CD4-positive, alpha-beta T cell treated with Interleukin-10 for 1 hour (primary cell): ENCODE results near the gene POTEJ.
"Not testable (repeated sequence)": the region's sequence is repeated elsewhere in the genome, so short reads cannot be mapped to it uniquely, and the experiment has no call there.

ENCODE experiments used
- DNase-seq: peaks from one replicate; pipeline ENCODE4 v3.0.0-alpha.2; 2020

POTEJ gene

DNA sequence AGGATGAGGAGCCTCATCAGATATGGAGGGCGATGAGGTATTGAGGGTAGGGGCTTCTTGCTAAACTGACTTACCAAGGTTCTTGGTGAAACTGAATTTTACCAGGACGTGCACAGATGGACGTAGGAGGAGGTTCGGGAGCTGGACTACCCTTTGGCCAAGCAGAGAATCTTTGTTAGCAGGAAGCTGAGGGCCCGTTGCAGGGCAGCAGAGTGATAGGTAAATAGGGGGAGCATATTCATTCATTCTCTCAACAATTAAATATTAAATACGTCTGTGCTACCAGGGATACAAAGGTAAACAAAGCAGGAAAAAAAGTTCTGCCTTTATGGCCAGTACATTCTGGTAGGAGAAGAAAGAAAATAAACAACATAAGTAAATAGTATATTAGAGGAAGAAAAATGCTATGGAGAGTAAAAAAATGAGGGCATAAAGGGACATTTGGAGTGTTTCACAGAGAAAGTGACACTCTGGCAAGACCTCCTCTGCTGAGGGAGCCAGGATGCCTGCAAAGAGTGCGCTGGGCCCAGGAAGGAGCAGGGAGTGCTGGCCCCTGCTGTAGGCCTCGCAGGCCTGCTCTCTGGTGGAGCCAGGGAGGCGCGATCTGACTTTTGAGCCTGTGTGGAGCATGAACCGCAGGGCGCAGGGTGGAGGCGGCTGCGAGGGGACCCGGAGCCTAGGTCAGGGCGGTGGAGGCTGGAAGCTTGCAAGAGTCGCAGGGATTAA, 2.8 kb upstream of the POTEJ start:
- DNase-seq, result not testable (repeated sequence)

DNA sequence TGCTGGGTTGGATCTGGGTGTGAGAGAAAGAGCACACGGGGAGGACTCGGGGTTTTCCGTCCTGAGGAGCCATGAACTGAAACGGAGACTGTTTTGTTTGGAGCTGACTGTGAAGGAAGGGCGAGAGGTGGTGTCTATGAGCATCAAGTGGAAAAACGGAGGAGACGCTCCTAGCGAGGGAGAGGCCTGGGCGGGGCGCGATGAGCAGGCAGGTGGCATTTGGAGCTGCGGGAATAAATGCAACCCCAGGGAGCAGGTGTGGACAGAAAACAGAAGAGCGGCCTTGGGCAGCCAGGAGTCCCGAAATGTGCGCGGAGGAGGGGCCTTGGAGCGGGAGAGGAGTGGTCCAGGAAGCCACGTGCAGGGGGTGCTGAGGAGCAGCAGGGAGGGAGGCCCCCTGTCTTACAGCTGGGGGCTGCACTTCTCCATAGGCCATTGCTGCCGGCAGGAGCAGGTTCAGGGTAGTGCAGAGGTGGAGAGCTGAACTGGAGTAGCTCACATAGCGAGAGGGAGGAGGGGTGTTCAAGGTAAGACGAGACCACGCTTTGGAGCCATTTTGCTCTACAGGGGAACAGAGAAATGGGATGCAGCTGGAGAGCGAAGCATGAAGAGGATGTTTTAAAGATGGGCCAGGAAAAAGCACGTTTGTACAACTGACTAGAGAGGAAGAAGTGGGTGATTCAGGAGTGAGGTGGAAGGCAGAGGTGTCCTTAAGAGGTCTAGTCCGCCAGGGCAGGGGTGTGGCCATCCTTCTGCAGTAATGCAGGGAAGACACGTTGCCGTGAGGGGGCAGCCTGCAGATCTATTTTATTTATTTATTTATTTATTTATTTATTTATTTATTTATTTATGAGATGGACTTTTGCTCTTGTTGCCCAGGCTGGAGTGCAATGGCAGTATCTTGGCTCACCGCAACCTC, 2.0 kb upstream of the POTEJ start:
- DNase-seq, result not testable (repeated sequence)

DNA sequence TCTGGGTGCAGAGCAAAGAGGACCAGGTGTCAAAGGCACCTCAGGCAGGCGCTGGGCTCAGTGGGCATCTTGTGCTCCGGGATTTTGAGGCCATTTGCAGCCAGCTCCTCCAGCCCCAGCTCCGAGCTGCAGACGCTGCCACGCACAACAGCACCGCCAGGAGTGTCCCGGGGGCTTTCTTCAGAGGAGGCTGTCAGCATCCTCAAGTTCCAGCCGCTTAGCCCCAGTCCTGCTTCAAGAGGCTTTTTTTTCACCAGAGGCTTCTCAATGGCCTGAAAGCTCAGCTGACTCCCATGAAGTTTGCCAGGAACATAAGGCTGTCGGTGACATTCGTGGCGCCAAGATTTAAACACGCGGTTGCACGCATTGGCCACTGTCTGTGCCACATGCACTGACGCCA, 754 bp upstream of the POTEJ start:
- DNase-seq, result not testable (repeated sequence)

DNA sequence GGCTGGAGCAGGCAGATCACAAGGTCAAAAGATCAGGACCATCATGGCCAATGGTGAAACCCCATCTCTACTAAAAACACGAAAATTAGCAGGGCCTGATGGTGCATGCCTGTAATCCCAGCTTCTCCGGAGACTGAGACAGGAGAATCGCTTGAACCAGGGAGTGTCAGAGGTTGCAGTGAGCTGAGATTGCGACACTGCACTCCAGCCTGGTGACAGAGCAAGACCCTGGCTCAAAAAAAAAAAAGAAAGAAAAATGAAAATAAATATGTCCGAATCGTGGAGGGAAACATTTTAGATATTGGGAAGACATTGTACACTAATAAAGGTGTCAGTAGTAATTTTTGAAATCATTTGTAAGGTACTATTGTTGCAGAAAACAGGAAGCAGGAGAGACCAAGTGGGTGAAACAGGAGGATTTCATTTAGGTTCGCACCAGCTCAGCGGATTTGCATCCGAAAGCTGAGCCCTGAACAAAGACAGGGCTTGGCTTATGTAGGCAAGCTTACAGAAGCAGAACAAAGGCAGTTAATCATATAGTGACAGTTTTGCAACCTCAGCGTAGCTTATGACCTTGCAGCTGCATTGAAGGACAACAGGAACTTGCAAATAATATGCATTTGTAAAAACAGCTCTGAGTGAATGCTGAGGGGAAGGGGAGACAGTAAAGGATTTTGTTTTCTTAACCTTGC, 17.7 kb downstream of the POTEJ start:
- not testable (repeated sequence) for DNase-seq

DNA sequence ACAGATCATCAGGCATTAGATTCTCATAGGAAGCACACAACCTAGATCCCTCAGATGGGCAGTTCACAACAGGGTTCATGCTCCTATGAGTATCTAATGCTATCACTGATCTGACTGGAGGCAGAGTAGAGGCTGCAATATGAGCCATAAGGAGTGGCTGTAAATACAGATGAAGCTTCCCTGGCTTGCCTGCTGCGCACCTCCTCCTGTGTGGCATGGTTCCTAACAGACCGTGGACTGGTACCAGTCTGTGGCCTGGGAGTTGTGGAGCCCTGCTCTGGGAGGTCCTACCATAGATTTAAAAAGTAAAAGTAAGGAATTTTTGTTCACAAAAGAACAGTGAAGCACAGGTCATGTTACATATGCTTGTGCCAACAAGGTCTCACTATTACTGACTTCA, 27.7 kb downstream of the POTEJ start:
- not testable (repeated sequence) for DNase-seq

DNA sequence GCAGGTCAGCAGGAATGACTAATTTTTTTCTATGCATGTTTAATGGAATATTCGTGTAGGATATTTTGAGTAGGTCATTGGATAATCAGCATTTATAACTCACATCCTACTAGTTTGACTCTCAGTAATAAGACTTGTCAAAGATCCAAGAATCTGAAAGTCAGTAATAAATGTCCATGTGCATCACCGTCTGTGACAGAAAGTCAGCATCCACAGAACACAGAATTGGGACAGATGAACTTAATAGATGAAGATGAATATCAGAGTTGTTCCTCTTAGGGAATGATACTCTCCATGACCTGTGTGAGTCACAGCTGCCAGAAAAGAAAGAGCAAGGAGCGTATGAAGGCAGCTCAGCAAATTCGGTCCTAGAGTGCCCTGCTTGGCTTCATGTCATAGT, 30.4 kb downstream of the POTEJ start:
- DNase-seq, result not testable (repeated sequence)

DNA sequence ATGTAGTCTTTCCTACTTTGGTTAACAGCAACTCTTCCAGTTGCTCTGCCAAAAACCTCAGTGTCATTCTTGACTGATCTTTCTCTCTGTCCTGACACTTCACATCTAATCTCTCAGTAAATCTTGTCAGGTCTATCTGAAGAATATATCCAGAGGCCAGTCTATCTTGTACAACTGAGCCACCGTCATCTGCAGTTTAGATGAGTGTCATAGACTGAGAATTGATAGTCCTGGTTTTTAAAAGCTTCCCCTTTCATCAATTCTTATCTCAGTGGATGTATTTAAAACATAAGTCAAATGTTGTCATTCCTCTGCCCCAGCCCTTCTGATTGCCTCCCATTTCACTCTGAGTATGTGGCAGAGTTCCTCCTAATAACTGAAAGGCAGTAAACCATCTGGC, 38.0 kb downstream of the POTEJ start:
- DNase-seq, result not testable (repeated sequence)

DNA sequence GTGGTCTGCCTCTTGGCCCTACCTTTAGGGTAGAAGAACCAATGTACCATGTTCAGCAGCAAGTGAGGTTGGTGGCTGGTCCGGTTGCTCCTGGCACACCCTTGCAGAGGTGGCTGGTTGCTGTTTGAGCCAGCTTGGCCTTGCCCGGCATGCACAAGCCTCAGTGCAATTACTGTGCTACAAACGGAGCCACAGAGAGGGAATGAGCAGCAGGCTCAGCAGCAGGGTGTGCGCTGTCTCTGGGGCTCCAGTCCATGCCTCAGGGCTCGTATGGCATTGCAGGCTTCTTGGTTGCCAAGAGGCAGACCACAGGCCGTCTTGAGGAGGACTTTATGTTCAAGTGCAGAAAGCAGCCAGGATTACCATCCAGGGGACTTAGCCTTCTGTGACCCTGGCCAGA, 53.3 kb downstream of the POTEJ start:
- not testable (repeated sequence) for DNase-seq

DNA sequence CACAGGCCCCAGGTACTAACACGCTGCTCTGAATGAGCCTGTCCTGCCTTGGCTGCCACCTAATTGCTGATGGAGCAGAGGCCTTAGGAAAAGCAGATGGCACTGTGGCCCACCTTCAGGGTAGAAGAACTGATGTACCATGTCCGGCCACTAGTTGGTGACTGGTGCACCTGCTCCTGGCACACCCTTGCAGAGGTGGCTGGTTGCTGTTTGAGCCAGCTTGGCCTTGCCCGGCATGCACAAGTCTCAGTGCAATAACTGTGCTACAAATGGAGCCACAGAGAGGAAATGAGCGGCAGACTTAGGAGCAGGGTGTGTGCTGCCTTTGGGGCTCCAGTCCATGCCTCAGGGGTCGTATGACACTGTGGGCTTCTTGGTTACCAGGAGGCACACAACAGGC, 54.4 kb downstream of the POTEJ start:
- DNase-seq, result not testable (repeated sequence)

DNA sequence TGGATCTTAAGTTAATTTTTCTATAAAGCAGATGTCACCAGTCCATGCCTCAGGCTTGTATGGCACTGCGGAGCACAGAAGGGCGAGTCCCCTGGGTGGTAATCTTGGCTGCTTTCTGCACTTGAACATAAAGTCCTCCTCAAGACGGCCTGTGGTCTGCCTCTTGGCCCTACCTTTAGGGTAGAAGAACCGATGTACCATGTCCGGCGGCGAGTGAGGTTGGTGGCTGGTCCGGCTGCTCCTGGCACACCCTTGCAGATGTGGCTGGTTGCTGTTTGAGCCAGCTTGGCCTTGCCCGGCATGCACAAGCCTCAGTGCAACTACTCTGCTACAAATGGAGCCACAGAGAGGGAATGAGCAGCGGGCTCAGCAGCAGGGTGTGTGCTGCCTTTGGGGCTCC, 56.3 kb downstream of the POTEJ start:
- DNase-seq, result not testable (repeated sequence)

DNA sequence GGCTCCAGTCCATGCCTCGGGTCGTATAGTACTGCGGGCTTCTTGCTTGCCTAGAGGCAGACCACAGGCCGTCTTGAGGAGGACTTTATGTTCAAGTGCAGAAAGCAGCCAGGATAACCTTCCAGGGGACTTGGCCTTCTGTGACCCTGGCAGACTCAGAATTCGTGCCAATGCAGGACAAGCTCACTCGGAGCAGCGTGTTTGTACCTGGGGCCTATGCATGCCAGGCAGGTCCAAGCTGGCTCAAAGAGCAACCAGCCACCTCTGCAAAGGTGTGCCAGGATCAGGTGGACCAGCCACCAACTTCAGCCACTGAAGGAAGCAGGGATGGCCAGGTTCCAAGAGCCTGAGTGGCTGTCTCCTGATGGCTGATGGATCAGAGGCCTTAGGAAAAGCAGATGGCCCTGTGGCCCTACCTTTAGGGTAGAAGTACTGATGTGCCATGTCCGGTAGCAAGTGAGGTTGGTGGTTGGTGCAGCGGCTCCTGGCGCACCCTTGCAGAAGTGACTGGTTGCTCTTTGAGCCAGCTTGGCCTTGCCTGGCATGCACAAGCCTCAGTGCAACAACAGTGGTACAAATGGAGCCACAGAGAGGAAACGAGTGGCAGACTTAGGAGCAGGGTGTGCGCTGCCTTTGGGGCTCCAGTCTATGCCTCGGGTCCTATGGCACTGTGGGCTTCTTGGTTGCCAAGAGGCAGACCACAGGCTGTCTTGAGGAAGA, 58.9 kb downstream of the POTEJ start:
- not testable (repeated sequence) for DNase-seq

DNA sequence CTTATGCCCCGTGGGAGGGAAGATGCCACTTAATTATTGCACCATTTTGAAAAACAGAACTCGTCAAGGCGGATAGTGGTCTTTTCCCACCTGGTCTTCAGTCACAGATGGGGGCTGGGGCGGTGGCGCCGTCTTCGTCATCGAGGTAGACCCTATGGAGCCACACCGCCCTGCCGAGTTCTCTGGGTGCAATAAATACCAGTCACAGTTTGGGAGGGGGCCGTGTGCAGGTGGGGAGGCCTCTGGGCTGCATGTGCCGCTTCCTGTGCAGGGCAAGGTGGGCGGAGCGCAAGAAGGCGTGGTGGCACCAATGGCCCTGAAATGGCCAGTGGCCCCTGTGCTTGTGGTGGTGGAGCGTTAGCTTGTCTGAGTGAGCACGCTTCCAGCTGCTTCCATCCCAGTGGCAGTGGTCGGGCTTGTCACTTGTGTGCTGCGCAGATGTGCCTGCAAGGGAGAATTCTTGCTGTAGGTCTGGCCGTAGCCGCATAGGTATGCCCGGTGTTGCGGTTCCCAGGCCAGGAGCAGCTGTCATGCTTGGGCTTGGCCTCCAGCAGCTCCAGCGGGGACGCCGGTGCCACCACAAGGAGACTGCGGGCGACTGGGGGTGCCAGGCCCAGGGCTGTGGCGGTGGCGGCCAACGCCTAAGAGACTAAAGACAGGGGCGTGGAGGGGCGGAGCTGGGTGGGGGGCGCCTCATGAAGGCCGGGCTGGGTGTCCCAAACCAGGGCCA, 81.0 kb downstream of the POTEJ start:
- not testable (repeated sequence) for DNase-seq

DNA sequence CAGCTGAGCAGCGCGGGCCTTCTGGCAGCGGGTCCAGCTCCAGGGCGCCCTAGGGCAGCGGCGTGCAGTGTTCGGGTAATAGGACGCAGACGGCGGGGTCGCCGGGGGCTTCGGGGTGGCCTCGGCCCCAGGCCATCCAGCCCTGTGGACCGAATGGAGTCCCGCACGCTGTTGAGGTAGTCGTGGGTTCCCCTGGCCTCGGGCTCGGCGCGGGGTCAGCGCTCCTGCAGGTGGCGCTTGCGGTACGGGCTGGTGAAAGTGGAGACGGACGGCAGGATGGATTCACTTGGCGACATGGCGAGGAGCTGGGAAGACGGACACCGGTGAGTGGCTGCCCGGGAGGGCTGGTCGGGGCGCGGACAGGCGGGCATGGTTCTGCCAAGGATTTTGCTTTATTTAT, 82.2 kb downstream of the POTEJ start:
- peak; percentile 17 for DNase-seq

DNA sequence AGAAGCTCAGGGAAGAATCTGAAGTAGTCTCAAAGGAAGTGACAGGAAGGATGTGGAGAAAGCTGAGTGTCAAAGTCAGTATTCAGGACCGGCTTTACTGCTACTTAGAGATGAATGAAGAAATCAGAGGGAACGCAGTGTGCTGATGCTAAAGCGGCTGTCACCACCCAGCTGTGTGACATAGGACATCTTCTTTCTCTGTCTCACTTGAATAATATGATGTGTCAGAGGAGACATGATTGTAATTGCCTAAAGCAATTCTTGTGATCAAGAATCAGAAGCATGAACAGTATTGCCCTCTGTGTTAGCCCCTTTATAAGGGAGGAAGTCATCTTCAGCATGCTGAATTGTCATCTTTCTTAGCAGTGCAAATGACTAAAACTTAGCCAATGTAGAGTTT, 92.0 kb downstream of the POTEJ start:
- not testable (repeated sequence) for DNase-seq
